HUES64 (cell line): ENCODE results near the gene JAZF1. TPM values are rescaled to one million over a fixed set of nuclear protein-coding genes. Genes with fewer than 3 reads are reported as not detected.

Source experiments
- H3K27ac ChIP-seq: 2 replicates; pipeline ENCODE4 v1.7.0; 2013; ENCODE audit warnings: low read depth, low read length, inconsistent platforms
- H3K27me3 ChIP-seq: 2 replicates; pipeline ENCODE4 v1.6.1; 2013; ENCODE audit warnings: mild to moderate bottlenecking, low read length; ENCODE audit not compliant: insufficient read depth
- H3K36me3 ChIP-seq: 2 replicates; pipeline ENCODE4 v1.6.1; 2013; ENCODE audit warnings: mild to moderate bottlenecking, low read length; ENCODE audit not compliant: insufficient read depth
- H3K4me1 ChIP-seq: 2 replicates; pipeline ENCODE4 v1.6.1; 2013; ENCODE audit warnings: mild to moderate bottlenecking, low read length, moderate library complexity; ENCODE audit not compliant: insufficient read depth
- H3K4me3 ChIP-seq: 2 replicates; pipeline ENCODE4 v1.5.1; 2013; ENCODE audit warnings: mild to moderate bottlenecking, low read length, moderate library complexity
- H3K9ac ChIP-seq: 2 replicates; pipeline ENCODE4 v1.6.1; 2013; ENCODE audit warnings: mild to moderate bottlenecking, low read depth, low read length
- H3K9me3 ChIP-seq: 2 replicates; pipeline ENCODE4 v1.6.1; 2013; ENCODE audit warnings: low read depth, low read length; ENCODE audit not compliant: insufficient read depth
- WGBS: fragments of 150-250, 120-280 bp; methylation state at CpG from one replicate; pipeline ENCODE4 v1.1.7; 2013; ENCODE audit warnings: missing lambda C conversion rate; 5-methylcytosine and 5-hydroxymethylcytosine counted together
- polyA plus RNA-seq, 2 experiments: library from polyadenylated mRNA; stranded (reverse); fragments of 50-300 nt; gene quantifications; one replicate each; pipeline ENCODE4 v1.2.3, GENCODE V29; 2013

JAZF1 gene
- 7.2 TPM for polyA plus RNA-seq (2013, experiment 1 of 2)
- 7.9 TPM for polyA plus RNA-seq (2013, experiment 2 of 2)

DNA sequence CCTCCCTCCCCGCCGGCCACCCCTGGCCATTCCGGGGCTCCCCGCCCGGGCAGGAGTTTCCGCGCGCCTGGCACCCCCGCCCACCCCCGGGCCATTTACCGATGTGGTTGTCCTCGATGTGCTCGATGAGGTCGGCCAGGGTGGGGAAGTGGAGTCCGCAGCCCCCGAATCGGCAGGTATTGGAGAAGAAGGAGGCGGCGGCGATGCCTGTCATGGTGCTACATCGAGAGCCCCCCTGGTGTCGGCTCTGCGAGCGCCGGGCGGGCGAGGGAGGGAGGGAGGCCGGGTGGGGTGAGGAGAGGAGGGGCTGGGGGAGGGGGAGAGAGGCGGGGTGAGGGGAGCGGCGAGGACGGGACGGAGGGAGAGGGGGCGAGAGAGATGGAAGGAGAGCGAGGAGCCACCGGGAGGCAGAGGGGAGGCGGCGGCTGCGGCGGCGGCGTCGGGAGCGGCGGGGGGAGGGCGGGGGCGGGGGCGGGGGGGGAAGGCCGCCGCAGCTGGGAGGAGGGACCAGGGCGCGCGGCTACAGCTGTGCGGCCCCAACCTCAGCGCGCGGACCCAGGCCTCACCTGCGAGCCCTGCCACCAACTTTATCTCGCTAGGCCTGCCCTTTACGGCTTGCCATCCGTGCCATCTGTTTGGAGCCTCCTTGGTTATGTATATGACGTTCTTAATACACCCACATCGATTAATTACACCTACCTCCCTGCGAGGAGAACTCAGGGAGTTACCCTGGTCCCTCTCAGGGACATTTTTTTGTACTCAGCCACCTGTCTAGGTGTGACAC is at the start of gene JAZF1:
Gene JAZF1 (minus strand): TSS at position 432 of the 784 bp plus-strand sequence.
- Histone ChIP-seq H3K9ac (no peak within 1 kb of the TSS), H3K27ac (peak within 1 kb of the TSS; percentile 48; the same call in 1 of the 2 replicates), H3K9me3 (no peaks in the 10 kb centered on the region), H3K27me3 (peaks cover 24% of the 10 kb centered on the region), H3K36me3 (no peaks in the 10 kb centered on the region), H3K4me3 (peak within 1 kb of the TSS; percentile 68), H3K4me1 (peaks cover 30% of the 10 kb centered on the region)
- WGBS: 1% methylated on average over 47 of the region's 64 CpGs

DNA sequence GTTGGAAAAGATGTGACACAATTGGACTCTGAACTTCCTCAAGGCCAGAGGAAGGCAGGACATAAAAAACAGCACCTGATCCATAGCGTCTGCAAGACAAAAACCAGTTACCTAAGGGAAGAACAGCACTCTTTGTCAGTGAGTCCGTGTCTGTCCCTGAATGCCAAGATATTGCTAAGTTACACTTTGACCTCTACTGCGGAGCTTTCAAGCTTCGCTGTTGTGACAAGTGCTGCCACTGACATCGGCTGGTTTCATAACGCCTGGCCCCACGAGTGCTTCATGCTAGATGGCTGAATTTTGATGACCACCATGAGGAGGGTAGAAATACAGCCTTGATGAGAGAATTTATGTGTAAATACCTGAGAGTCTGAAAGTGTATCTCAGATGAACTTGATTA is 49.7 kb upstream of the JAZF1 start:
- Histone ChIP-seq H3K4me1 (peaks cover 33% of the 10 kb centered on the region), H3K4me3 (no peak overlapping the region), H3K36me3 (no peaks in the 10 kb centered on the region), H3K27ac (no peak overlapping the region), H3K9me3 (no peaks in the 10 kb centered on the region), H3K27me3 (no peaks in the 10 kb centered on the region), H3K9ac (no peak overlapping the region)
- 74% methylated on average over 7 of the region's 7 CpGs for WGBS

DNA sequence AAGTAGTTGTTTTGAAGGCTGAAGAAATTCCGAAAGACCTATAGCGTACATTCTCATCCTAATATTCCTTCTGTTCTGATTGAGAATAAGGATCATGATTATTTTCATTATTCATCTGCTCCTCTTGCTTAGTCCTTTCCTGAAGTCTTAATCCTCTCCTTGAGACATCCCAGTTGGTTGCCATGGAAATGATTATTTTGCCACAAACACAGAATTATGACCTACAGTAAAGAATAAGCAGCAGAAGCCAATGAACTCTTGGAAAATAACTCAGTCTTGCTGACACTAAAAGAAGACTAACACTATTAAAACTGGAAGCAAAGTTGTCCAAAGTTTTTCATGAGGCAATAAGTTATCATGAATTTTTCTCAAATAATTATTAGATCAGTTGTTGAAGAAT is 47.8 kb upstream of the JAZF1 start:
- Histone ChIP-seq H3K27ac (no peak overlapping the region), H3K9ac (no peak overlapping the region), H3K9me3 (no peaks in the 10 kb centered on the region), H3K4me3 (no peak overlapping the region), H3K27me3 (no peaks in the 10 kb centered on the region), H3K36me3 (no peaks in the 10 kb centered on the region), H3K4me1 (peaks cover 42% of the 10 kb centered on the region)
- 50% methylated on average over 2 of the region's 2 CpGs for WGBS

DNA sequence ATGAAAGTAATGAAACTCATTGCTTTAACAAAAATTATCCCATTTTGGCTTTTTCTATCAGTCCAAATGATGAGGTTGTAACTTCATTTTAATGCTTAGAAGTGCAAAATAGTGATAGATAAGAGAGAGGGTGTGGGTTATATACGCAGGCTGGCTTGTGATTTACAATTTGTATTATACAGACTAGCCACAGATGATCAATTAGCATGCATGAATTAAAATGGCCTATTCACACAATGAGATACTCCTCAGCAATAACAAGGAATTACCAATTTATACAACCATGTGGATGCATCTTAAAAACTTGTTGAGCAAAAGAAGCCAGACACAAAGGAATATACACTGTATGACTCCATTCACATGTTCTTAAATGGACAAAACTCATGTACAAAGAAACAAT is 45.4 kb upstream of the JAZF1 start:
- 100% methylated on average over 1 of the region's 1 CpG for WGBS
- no peak overlapping the region for H3K9ac ChIP-seq
- H3K36me3 ChIP-seq: no peaks in the 10 kb centered on the region

DNA sequence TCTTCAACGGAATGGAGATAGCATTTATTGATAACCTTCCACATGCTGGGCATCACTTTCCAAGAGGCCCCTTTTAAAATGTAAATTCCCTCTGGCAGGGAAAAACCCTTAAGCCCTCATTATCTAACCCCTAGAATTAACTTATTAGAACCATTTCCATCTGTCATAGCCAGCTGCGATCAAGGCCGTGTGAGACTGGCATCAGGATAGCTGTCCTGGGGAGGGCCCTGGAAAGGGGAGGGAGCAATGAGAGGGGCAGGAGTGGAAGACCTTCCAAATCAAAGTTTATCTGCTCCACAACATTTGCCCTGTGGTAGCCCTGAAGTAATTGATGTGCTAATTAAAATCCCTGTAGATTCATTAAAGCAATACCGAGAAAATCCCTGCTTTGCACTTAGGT is 45.0 kb upstream of the JAZF1 start:
- no peak overlapping the region for H3K27ac ChIP-seq
- peaks cover 37% of the 10 kb centered on the region for H3K4me1 ChIP-seq
- no peak overlapping the region for H3K4me3 ChIP-seq
- WGBS: 47% methylated on average over 4 of the region's 4 CpGs
- H3K9me3 ChIP-seq: no peaks in the 10 kb centered on the region
- H3K36me3 ChIP-seq: no peaks in the 10 kb centered on the region
- H3K27me3 ChIP-seq: no peaks in the 10 kb centered on the region
- no peak overlapping the region for H3K9ac ChIP-seq

More for the DNA sequence above, 45.4 kb upstream of the JAZF1 start:
- no peaks in the 10 kb centered on the region for H3K9me3 ChIP-seq
- H3K27ac ChIP-seq: no peak overlapping the region
- H3K4me3 ChIP-seq: no peak overlapping the region
- peaks cover 38% of the 10 kb centered on the region for H3K4me1 ChIP-seq
- H3K27me3 ChIP-seq: no peaks in the 10 kb centered on the region

DNA sequence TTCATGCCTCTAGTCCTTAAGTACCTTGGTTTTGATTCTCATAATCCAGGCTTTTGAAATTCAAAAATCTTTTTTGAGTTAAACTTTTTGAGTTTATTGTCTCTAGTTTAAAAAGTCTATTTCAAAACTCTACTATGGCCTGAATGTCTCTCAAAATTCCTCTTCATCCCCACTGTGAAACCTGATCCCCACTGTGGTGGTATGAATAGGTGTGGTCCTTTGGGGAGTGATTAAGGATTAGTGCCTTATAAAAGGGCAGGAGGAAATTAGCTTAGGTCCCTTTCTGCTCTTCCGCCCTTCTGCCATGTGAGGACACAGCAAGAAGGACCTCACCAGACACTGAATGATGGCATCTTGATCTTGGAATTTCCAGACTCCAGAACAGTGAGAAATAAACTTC is 44.1 kb upstream of the JAZF1 start:
- Histone ChIP-seq H3K9ac (no peak overlapping the region), H3K36me3 (no peaks in the 10 kb centered on the region), H3K27me3 (no peaks in the 10 kb centered on the region), H3K4me1 (peaks cover 29% of the 10 kb centered on the region), H3K9me3 (no peaks in the 10 kb centered on the region), H3K27ac (no peak overlapping the region), H3K4me3 (no peak overlapping the region)
- WGBS: 95% methylated on average over 1 of the region's 1 CpG

DNA sequence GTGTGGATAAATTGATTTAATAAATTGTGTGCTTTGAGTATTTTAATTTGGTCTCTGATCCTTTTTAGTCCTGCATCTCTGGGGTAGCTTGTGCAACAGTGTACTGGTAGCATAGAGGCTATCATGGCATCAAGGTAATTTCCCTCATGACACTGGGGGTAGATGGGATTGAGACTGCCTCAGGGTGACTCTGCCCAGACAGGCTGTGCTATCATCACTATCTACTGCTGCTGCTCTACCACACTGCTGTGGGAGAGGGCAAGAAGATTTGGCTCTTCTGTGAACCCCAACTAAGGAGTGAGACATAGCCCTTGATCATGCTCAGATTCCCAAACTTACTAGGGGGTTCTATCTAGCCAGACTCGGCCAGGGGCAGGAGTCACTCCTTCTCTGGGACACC is 43.6 kb upstream of the JAZF1 start:
- Histone ChIP-seq H3K9me3 (no peaks in the 10 kb centered on the region), H3K4me3 (no peak overlapping the region), H3K9ac (no peak overlapping the region), H3K27me3 (no peaks in the 10 kb centered on the region), H3K36me3 (no peaks in the 10 kb centered on the region), H3K27ac (no peak overlapping the region), H3K4me1 (peaks cover 25% of the 10 kb centered on the region)
- WGBS: 71% methylated on average over 1 of the region's 1 CpG

DNA sequence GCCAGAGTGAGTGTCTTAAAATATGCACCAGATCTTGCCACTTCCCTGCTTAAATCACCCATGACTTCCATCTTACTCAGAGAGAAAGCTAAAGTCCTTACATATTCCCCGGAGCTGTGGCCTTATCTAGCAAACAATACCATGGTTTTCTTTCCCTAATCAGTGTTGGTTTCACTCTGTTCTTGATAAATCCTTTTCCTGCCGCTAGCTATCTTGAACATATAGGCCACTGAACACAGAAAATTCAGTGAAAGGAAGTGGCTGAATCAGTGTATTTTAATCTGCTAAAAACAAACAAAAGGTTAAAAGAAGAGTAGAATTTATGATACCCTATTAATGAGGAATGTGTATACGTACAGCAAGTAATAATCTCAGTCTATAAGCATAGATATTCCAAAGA is 42.0 kb upstream of the JAZF1 start:
- 91% methylated on average over 2 of the region's 3 CpGs for WGBS
- Histone ChIP-seq H3K27me3 (no peaks in the 10 kb centered on the region), H3K27ac (no peak overlapping the region), H3K9ac (no peak overlapping the region), H3K4me3 (no peak overlapping the region), H3K36me3 (no peaks in the 10 kb centered on the region), H3K9me3 (no peaks in the 10 kb centered on the region), H3K4me1 (peaks cover 25% of the 10 kb centered on the region)

DNA sequence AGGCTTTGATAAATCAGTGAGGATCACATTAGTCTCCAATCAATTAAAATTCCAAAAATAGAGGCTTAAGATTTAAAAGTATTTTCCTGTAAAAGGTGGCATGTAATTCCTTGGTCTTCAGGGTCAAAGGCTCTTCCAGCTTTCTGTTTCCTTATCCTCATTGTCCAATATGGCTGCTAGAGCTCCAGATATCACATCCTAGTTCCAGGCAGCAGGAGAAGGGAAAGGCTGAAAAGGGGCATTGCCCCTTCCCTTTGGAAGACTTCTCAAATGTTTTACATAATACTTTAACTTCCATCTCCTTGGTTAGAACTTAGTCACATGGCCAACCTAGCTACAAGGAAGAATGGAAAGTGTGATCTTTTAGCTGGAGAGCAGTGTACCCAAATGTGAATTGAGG is 39.2 kb upstream of the JAZF1 start:
- no peak overlapping the region for H3K9ac ChIP-seq
- H3K4me3 ChIP-seq: no peak overlapping the region
- H3K27me3 ChIP-seq: no peaks in the 10 kb centered on the region
- H3K9me3 ChIP-seq: no peaks in the 10 kb centered on the region
- peaks cover 20% of the 10 kb centered on the region; the same call in 1 of the 2 replicates for H3K4me1 ChIP-seq
- no peaks in the 10 kb centered on the region for H3K36me3 ChIP-seq
- H3K27ac ChIP-seq: no peak overlapping the region

DNA sequence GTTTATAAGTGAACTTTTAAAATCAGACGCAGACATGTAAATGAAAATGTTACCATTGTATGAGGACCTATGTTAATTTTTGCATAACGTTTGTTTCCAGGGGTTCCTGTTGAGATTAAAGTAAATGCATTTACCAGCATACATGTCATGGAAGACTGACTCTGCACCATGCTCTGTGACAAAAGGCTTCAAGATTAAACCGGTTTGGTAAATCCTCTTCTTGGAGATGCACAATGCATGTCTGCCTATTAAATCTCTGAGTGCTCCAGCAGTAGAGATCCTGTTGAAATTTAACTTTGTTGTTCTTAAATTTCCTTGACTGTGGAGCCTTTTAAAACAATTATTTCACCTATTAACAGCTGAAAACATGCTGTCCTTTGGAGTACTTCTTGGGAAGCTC is 36.5 kb upstream of the JAZF1 start:
- no peaks in the 10 kb centered on the region for H3K36me3 ChIP-seq
- no peak overlapping the region for H3K27ac ChIP-seq
- no peak overlapping the region for H3K9ac ChIP-seq
- no peaks in the 10 kb centered on the region for H3K9me3 ChIP-seq
- H3K4me1 ChIP-seq: peaks cover 13% of the 10 kb centered on the region; the same call in 1 of the 2 replicates
- no peak overlapping the region for H3K4me3 ChIP-seq
- H3K27me3 ChIP-seq: no peaks in the 10 kb centered on the region
- 64% methylated on average over 3 of the region's 3 CpGs for WGBS

DNA sequence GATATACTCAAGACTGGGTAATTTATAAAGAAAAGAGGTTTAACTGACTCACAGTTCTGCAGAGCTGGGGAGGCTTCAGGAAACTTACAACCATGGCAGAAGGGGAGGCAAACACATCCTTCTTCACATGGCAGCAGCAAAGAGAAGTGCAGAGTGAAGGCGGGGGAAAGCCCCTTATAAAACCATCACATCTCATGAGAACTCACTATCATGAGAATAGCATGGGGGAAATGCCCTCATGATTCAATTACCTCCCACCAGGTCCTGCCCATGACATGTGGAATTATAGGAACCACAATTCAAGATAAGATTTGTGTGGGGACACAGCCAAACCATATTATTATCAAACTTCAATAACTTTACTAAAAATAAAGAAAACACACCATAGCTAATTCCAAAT is 30.4 kb upstream of the JAZF1 start:
- Histone ChIP-seq H3K9me3 (no peaks in the 10 kb centered on the region), H3K9ac (no peak overlapping the region), H3K4me1 (peaks cover 1% of the 10 kb centered on the region; the same call in 1 of the 2 replicates), H3K27me3 (no peaks in the 10 kb centered on the region), H3K27ac (no peak overlapping the region), H3K4me3 (no peak overlapping the region), H3K36me3 (no peaks in the 10 kb centered on the region)
- WGBS: no CpG with 5 or more reads among the region's 1 CpG
